WERI-Rb-1 (cell line): Measurements from ENCODE around the gene PCNT.

ENCODE experiments used
- DNase-seq: peaks from one replicate; pipeline ENCODE4 v3.0.0-alpha.2; 2020
- H3K27ac ChIP-seq: fragments of 250-450 bp; sonication (Bioruptor Pico); 2 replicates; pipeline ENCODE4 v1.5.1; 2020; ENCODE audit warnings: mild to moderate bottlenecking, moderate library complexity
- H3K27me3 ChIP-seq: fragments of 250-450 bp; sonication (Bioruptor Pico); 2 replicates; pipeline ENCODE4 v1.5.1; 2021; ENCODE audit warnings: mild to moderate bottlenecking, low read depth, moderate library complexity; ENCODE audit not compliant: insufficient read depth, severe bottlenecking
- H3K36me3 ChIP-seq: fragments of 250-450 bp; sonication (Bioruptor Pico); 2 replicates; pipeline ENCODE4 v1.5.1; 2020; ENCODE audit warnings: mild to moderate bottlenecking, moderate library complexity
- H3K4me3 ChIP-seq: 2 replicates; pipeline ENCODE4 v1.5.1; 2011; ENCODE audit warnings: low read depth, mild to moderate bottlenecking, control low read depth, low read length
- H3K9me3 ChIP-seq: fragments of 250-450 bp; sonication (Bioruptor Pico); 2 replicates; pipeline ENCODE4 v1.5.1; 2021; ENCODE audit warnings: mild to moderate bottlenecking, moderate library complexity; ENCODE audit not compliant: severe bottlenecking
- CTCF ChIP-seq: IDR thresholded peaks from 2 replicates; pipeline ENCODE4 v1.5.1; 2011; ENCODE audit warnings: low read depth, mild to moderate bottlenecking, control low read depth, inconsistent platforms, low read length

Gene PCNT

GRCh38 chr21:46392921-46393320 lies 69.0 kb downstream of the PCNT start:
- H3K27ac ChIP-seq, result no peak overlapping the region
- peaks cover 88% of the 10 kb centered on the region for H3K36me3 ChIP-seq
- DNase-seq, result no peak

GRCh38 chr21:46393451-46393940 lies 69.5 kb downstream of the PCNT start:
- Histone ChIP-seq H3K4me3 (no peak overlapping the region), H3K27me3 (no peaks in the 10 kb centered on the region), H3K9me3 (no peaks in the 10 kb centered on the region), H3K36me3 (peaks cover 91% of the 10 kb centered on the region), H3K27ac (no peak overlapping the region)
- DNase-seq, result no peak
- TF ChIP-seq CTCF, result no peak

More at GRCh38 chr21:46392921-46393320, 69.0 kb downstream of the PCNT start:
- no peaks in the 10 kb centered on the region for H3K27me3 ChIP-seq
- no peak overlapping the region for H3K4me3 ChIP-seq
- no peak for TF ChIP-seq CTCF
- no peaks in the 10 kb centered on the region for H3K9me3 ChIP-seq

- Histone ChIP-seq H3K9me3 (no peaks in the 10 kb centered on the region), H3K36me3 (peaks cover 90% of the 10 kb centered on the region), H3K4me3 (no peak overlapping the region), H3K27me3 (no peaks in the 10 kb centered on the region), H3K27ac (no peak overlapping the region)
- no peak for TF ChIP-seq CTCF
- no peak for DNase-seq
Observed at GRCh38 chr21:46393941-46394594, 70.1 kb downstream of the PCNT start.

GRCh38 chr21:46394595-46395104 lies 70.7 kb downstream of the PCNT start:
- peaks cover 87% of the 10 kb centered on the region for H3K36me3 ChIP-seq
- no peak overlapping the region for H3K4me3 ChIP-seq
- no peak overlapping the region for H3K27ac ChIP-seq
- DNase-seq, result no peak
- no peak for TF ChIP-seq CTCF
- no peaks in the 10 kb centered on the region for H3K9me3 ChIP-seq
- no peaks in the 10 kb centered on the region for H3K27me3 ChIP-seq

GRCh38 chr21:46397211-46397905 lies 73.4 kb downstream of the PCNT start:
- Histone ChIP-seq H3K27ac (no peak overlapping the region), H3K9me3 (no peaks in the 10 kb centered on the region), H3K4me3 (no peak overlapping the region), H3K27me3 (no peaks in the 10 kb centered on the region), H3K36me3 (peaks cover 87% of the 10 kb centered on the region)
- TF ChIP-seq CTCF, result no peak
- no peak for DNase-seq
